CD14-positive monocyte (primary cell): ENCODE data around the gene CD63. TPM values are rescaled to one million over a fixed set of nuclear protein-coding genes. Genes with fewer than 3 reads are reported as not detected.

Experiments used
- DNase-seq, 3 donors: peaks; one replicate each; pipeline ENCODE4 v3.0.0-alpha.2; 2011 to 2022
- H2AFZ ChIP-seq: 2 replicates; pipeline ENCODE4 v1.6.0; 2012; ENCODE audit warnings: mild to moderate bottlenecking, low read depth, low read length, inconsistent platforms; ENCODE audit not compliant: insufficient read depth, poor library complexity, severe bottlenecking
- H3K27ac ChIP-seq, 2 donors: 1 replicate in 1 of 2; 2 replicates in 1 of 2; pipeline ENCODE4 v1.5.1; 2012 to 2013; ENCODE audit warnings: low read length in 2 of 2, control low read depth in 1 of 2, inconsistent platforms in 1 of 2, low read depth in 1 of 2, mild to moderate bottlenecking in 1 of 2
- H3K27me3 ChIP-seq, 2 donors: one replicate each; pipeline versions ENCODE4 v1.6.0 to v1.6.1; 2011 to 2013; ENCODE audit warnings: low read length in 2 of 2; ENCODE audit not compliant: control insufficient read depth in 2 of 2, insufficient read depth in 2 of 2
- H3K36me3 ChIP-seq, 2 donors: replicated peaks in 1 of 2; 1 replicate in 1 of 2; 2 replicates in 1 of 2; pipeline versions ENCODE4 v1.5.1 to v1.6.1; 2012 to 2013; ENCODE audit warnings: low read length in 2 of 2, control low read depth in 1 of 2, inconsistent platforms in 1 of 2, mild to moderate bottlenecking in 1 of 2; ENCODE audit not compliant: insufficient read depth in 2 of 2, control insufficient read depth in 1 of 2
- H3K4me1 ChIP-seq, 2 donors: 1 replicate in 1 of 2; 2 replicates in 1 of 2; pipeline versions ENCODE4 v1.5.1 to v1.6.1; 2012 to 2013; ENCODE audit warnings: low read length in 2 of 2, control low read depth in 1 of 2, inconsistent platforms in 1 of 2, mild to moderate bottlenecking in 1 of 2, moderate library complexity in 1 of 2; ENCODE audit not compliant: insufficient read depth in 2 of 2, control insufficient read depth in 1 of 2
- H3K4me2 ChIP-seq: replicated peaks from 2 replicates; pipeline ENCODE3; 2012; ENCODE audit warnings: low read length, moderate library complexity, mild to moderate bottlenecking; ENCODE audit not compliant: poor library complexity, severe bottlenecking; ENCODE audit errors: extremely low read depth
- H3K4me3 ChIP-seq, 3 experiments: fragments of 200-600 bp in 1 of 3; sonication (generic) in 1 of 3; replicated peaks in 1 of 3; 1 replicate in 2 of 3; 2 replicates in 1 of 3; pipeline ENCODE4 v1.5.1; 2011 to 2013; ENCODE audit warnings: low read length in 3 of 3, mild to moderate bottlenecking in 3 of 3, control low read depth in 2 of 3, low read depth in 2 of 3, inconsistent platforms in 1 of 3, moderate library complexity in 1 of 3
- H3K79me2 ChIP-seq: 2 replicates; pipeline ENCODE4 v1.6.0; 2012; ENCODE audit warnings: mild to moderate bottlenecking, control low read depth, inconsistent platforms, low read length, moderate library complexity; ENCODE audit not compliant: insufficient read depth
- H3K9ac ChIP-seq: 2 replicates; pipeline ENCODE4 v1.6.0; 2017; ENCODE audit warnings: low read length, mild to moderate bottlenecking; ENCODE audit not compliant: insufficient read depth, poor library complexity, severe bottlenecking
- H3K9me3 ChIP-seq, 2 donors: replicated peaks in 1 of 2; 1 replicate in 1 of 2; 2 replicates in 1 of 2; pipeline versions ENCODE4 v1.5.1 to v1.6.1; 2012 to 2013; ENCODE audit warnings: low read length in 2 of 2, control low read depth in 1 of 2; ENCODE audit not compliant: control insufficient read depth in 1 of 2, insufficient read depth in 1 of 2
- H4K20me1 ChIP-seq: 2 replicates; pipeline ENCODE4 v1.6.0; 2012; ENCODE audit warnings: mild to moderate bottlenecking, low read length, control low read depth, moderate library complexity; ENCODE audit not compliant: insufficient read depth
- H3K27ac Mint-ChIP-seq, 7 donors: one replicate each; pipeline ENCODE4 v1.8.0; 2020; ENCODE audit warnings: mild to moderate bottlenecking in 7 of 7, mixed read lengths in 7 of 7, moderate library complexity in 6 of 7, inconsistent platforms in 2 of 7
- H3K27me3 Mint-ChIP-seq, 3 donors: one replicate each; pipeline ENCODE4 v1.8.0; 2021 to 2022; ENCODE audit warnings: low read depth in 3 of 3, mild to moderate bottlenecking in 3 of 3, mixed read lengths in 3 of 3, moderate library complexity in 3 of 3, inconsistent platforms in 1 of 3
- H3K36me3 Mint-ChIP-seq, 2 donors: one replicate each; pipeline ENCODE4 v1.8.0; 2020; ENCODE audit warnings: mixed read lengths in 2 of 2, inconsistent platforms in 1 of 2, mild to moderate bottlenecking in 1 of 2
- H3K4me1 Mint-ChIP-seq: one replicate; pipeline ENCODE4 v1.8.0; 2020; ENCODE audit warnings: mild to moderate bottlenecking, mixed read lengths
- H3K4me3 Mint-ChIP-seq, 2 donors: one replicate each; pipeline ENCODE4 v1.8.0; 2020; ENCODE audit warnings: mild to moderate bottlenecking in 2 of 2, mixed read lengths in 2 of 2, moderate library complexity in 1 of 2
- H3K9me3 Mint-ChIP-seq, 7 donors: one replicate each; pipeline ENCODE4 v1.8.0; 2020 to 2022; ENCODE audit warnings: mixed read lengths in 7 of 7, mild to moderate bottlenecking in 6 of 7, moderate library complexity in 6 of 7, inconsistent platforms in 2 of 7
- WGBS: methylation state at CpG from one replicate; pipeline ENCODE4 v1.1.5; 2013; ENCODE audit warnings: missing lambda C conversion rate; ENCODE audit not compliant: insufficient coverage; 5-methylcytosine and 5-hydroxymethylcytosine counted together
- intact Hi-C, 2 donors: fragments of 100-400 bp; cut with micrococcal nuclease; formaldehyde crosslinking; loops; one replicate each; pipeline versions ENCODE4 v1.15.0 to v1.15.1; 2023
- polyA plus RNA-seq, 3 donors: library from polyadenylated mRNA; depleted of rRNA in 1 of 3; unstranded in 2 of 3; stranded (reverse) in 1 of 3; fragments of 300-500 nt in 2 of 3; fragments of >200 nt in 1 of 3; fragmentation: Illumina TruSeq in 2 of 3; gene quantifications; 1 replicate in 2 of 3; 2 replicates in 1 of 3; pipeline ENCODE4 v1.2.3, GENCODE V29; 2012 to 2021
- TF ChIP-seq, protein P1 (sequence below): fragments of 200-600 bp; IDR thresholded peaks from one replicate; pipeline ENCODE4 v1.8.0; 2022; ENCODE audit warnings: antibody characterized with exemption, mild to moderate bottlenecking

Gene CD63
- polyA plus RNA-seq, 3 donors: 336 to 1,099 (median 988) TPM

DNA sequence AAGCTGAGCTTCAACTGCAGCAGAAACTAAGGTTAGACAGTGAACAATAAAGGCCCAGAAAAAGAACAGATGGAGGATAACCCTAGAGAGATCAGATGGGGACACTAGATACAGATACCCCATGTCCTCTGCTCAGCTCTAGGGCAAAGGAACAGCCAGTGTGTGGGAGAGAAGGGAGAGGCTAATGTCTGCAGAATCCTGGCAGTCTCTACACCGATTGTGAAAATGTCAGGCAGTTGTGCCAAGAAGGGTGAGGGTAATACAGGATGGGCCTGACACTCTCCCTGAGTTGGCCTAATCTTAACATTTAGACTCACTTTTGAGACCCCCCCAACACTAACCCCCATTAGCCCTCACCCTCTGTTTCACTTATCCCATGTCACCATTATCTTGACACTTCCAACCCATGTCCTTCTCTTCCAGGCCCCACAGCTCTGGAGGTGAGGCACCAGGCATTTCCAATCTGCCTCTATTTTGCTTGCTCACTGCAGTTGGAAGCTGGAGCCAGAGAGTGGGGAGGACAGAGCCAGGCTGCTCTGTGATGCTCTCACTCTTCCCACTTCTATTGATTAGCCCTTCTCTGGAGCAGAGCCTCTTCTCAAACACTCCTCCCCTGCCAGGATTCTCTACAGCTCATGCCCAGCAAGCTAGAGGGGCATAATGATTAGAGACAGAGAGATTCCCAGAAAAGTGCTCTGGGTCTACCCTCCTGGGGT is 16.0 kb downstream of the CD63 start:
- intact Hi-C loops: no loop called here
- Mint-ChIP-seq H3K4me1 (peaks cover 42% of the 10 kb centered on the region), H3K9me3 (peaks cover 0 to 2% (median 0%) of the 10 kb centered on the region in 7 donors), H3K27ac (no peak overlapping the region), H3K27me3 (peaks cover 33 to 51% (median 44%) of the 10 kb centered on the region in 3 donors), H3K36me3 (peaks cover 3 to 5% of the 10 kb centered on the region in 2 donors), H3K4me3 (no peak overlapping the region)
- Histone ChIP-seq H3K4me2 (no peak overlapping the region), H3K79me2 (peaks cover 11% of the 10 kb centered on the region), H3K9me3 (no peaks in the 10 kb centered on the region), H3K4me1 (peaks cover 37 to 46% of the 10 kb centered on the region in 2 donors), H4K20me1 (peaks cover 13% of the 10 kb centered on the region), H3K4me3 (no peak overlapping the region), H3K27me3 (peaks cover 14 to 42% of the 10 kb centered on the region in 2 donors), H3K36me3 (no peaks in the 10 kb centered on the region), H3K9ac (no peak overlapping the region), H3K27ac (no peak overlapping the region), H2AFZ (no peak overlapping the region)
- no CpG with 5 or more reads among the region's 1 CpG for WGBS
- TF ChIP-seq, protein P1, sequence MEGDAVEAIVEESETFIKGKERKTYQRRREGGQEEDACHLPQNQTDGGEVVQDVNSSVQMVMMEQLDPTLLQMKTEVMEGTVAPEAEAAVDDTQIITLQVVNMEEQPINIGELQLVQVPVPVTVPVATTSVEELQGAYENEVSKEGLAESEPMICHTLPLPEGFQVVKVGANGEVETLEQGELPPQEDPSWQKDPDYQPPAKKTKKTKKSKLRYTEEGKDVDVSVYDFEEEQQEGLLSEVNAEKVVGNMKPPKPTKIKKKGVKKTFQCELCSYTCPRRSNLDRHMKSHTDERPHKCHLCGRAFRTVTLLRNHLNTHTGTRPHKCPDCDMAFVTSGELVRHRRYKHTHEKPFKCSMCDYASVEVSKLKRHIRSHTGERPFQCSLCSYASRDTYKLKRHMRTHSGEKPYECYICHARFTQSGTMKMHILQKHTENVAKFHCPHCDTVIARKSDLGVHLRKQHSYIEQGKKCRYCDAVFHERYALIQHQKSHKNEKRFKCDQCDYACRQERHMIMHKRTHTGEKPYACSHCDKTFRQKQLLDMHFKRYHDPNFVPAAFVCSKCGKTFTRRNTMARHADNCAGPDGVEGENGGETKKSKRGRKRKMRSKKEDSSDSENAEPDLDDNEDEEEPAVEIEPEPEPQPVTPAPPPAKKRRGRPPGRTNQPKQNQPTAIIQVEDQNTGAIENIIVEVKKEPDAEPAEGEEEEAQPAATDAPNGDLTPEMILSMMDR: no peak
- DNase-seq: no peak

DNA sequence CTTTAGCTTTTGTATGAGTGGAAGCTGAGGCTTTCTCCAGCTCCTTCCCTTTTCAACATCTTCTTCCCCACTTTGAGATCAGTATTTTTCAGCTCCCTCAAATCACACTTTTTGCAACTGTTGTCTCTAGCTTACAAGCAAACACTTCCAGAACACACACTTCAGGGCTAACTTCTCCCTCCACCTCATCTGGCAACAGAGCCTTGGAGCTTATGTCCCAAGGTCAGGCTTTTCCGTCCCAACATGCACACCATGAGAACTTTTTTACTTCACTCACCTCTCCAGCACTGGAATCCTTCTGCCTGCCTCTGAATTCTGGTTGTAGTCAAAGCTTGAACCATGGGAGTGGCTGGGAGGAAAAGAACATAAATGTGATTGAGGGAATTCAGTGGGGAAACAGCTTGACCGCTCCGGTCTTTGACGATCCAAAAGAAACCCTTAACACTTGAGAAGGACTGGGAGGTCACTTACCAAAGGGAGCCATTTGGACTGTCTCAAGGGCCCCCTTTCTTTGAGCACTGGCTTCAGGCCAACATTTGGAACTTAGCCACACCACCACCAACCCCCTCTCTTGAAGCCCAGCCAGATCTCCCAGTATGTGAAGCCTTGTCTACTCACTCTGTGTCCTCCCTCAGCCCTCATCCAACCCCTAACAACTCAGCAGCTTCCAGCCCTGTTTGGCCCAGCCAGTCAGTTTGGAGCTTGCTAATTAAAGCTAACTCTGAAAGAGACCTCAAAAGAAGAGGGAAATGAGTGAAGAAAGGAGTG is 16.8 kb downstream of the CD63 start:
- H3K9ac ChIP-seq: no peak overlapping the region
- 100% methylated on average over 1 of the region's 4 CpGs for WGBS
- DNase-seq: no peak

More for the DNA sequence above, 16.8 kb downstream of the CD63 start:
- H3K4me2 ChIP-seq: no peak overlapping the region
- Mint-ChIP-seq H3K27me3 (peaks cover 39 to 59% (median 50%) of the 10 kb centered on the region in 3 donors), H3K36me3 (peaks cover 3 to 6% of the 10 kb centered on the region in 2 donors), H3K9me3 (peaks cover 0 to 8% (median 0%) of the 10 kb centered on the region in 7 donors), H3K27ac (no peak overlapping the region), H3K4me1 (peaks cover 40% of the 10 kb centered on the region), H3K4me3 (peak overlapping the region in 1 of 2 donors; percentile 67)
- no peak overlapping the region for H3K27ac ChIP-seq
- peaks cover 5% of the 10 kb centered on the region for H4K20me1 ChIP-seq
- no peak overlapping the region for H2AFZ ChIP-seq
- peaks cover 2% of the 10 kb centered on the region for H3K79me2 ChIP-seq
- intact Hi-C loops: no loop called here
- H3K27me3 ChIP-seq: peaks cover 14 to 49% of the 10 kb centered on the region in 2 donors
- H3K4me1 ChIP-seq: peaks cover 36 to 46% of the 10 kb centered on the region in 2 donors
- H3K4me3 ChIP-seq: no peak overlapping the region
- TF ChIP-seq, protein P1: no peak
- H3K9me3 ChIP-seq: no peaks in the 10 kb centered on the region
- no peaks in the 10 kb centered on the region for H3K36me3 ChIP-seq
